Epithelial cell of proximal tubule (primary cell): ENCODE measurements around the gene WDR5. TPM values are rescaled to one million over a fixed set of nuclear protein-coding genes. Genes with fewer than 3 reads are reported as not detected.

Source experiments
- DNase-seq: peaks from one replicate; pipeline ENCODE4 v3.0.0-alpha.2; 2011; ENCODE audit warnings: low read depth
- H3K4me3 ChIP-seq: 2 replicates; pipeline ENCODE4 v1.5.1; 2011; ENCODE audit warnings: low read depth, mild to moderate bottlenecking, low read length
- total RNA-seq: library from RNA; depleted of rRNA; stranded (reverse); fragments of >200 nt; gene quantifications from 2 replicates; pipeline ENCODE4 v1.2.3, GENCODE V29; 2015
- TF ChIP-seq, protein P1 (sequence below): conservative IDR thresholded peaks from 2 replicates; pipeline ENCODE4 v1.5.1; 2012; ENCODE audit warnings: low read depth, mild to moderate bottlenecking, low read length

The WDR5 gene
- total RNA-seq, 1 donor from 2014 or later, result 29.1 TPM

DNA sequence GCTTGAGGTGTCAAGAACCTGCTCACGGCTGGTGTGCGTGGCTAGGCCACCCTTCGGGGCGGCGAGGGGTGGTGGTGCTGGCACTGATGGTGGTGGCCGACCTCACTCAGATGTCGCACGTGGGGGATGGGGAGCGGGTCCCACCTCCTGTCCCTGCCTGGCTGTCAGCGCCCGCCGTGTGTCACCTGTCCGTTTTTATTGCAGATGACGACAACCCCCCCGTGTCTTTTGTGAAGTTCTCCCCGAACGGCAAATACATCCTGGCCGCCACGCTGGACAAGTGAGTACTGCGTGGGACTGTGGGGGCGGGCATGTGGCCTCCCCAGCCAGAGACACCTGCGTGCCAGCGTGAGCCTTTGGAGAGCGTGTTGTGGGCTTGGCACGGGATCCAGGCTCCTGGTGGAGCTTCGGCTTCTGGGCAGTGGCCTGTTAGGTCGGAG is 18.4 kb downstream of the WDR5 start:
- TF ChIP-seq, protein P1, sequence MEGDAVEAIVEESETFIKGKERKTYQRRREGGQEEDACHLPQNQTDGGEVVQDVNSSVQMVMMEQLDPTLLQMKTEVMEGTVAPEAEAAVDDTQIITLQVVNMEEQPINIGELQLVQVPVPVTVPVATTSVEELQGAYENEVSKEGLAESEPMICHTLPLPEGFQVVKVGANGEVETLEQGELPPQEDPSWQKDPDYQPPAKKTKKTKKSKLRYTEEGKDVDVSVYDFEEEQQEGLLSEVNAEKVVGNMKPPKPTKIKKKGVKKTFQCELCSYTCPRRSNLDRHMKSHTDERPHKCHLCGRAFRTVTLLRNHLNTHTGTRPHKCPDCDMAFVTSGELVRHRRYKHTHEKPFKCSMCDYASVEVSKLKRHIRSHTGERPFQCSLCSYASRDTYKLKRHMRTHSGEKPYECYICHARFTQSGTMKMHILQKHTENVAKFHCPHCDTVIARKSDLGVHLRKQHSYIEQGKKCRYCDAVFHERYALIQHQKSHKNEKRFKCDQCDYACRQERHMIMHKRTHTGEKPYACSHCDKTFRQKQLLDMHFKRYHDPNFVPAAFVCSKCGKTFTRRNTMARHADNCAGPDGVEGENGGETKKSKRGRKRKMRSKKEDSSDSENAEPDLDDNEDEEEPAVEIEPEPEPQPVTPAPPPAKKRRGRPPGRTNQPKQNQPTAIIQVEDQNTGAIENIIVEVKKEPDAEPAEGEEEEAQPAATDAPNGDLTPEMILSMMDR, result no peak
- no peak overlapping the region for H3K4me3 ChIP-seq
- no peak for DNase-seq

DNA sequence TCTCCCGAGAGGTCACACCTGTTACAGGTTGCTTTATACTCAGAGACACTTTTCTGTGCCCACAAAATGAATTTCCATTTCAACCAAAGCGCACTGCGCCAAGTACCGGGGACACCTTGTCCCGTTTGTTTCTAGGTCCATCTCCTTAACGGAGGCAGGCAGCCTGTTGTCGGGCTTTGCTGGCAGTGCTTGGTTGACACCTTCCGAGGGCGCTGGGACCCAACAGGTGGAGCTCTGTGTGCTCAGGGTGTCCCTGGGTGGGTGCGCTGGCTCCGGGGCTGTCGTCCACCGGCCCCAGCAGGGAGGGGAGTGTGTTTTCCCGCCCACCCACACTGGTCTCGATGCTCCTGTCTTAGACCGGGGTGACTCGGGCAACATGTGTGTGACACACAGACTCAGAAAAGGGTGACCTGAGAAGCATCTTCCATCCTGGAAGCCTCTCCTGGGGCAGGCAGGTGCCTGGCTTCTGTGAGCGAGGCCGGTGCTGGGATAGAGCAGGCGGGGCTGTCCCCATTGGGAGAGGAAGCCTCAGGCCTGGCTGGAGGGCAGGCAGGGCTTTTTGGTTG is 20.0 kb downstream of the WDR5 start:
- no peak overlapping the region for H3K4me3 ChIP-seq
- DNase-seq, result no peak
- TF ChIP-seq, protein P1, result no peak

DNA sequence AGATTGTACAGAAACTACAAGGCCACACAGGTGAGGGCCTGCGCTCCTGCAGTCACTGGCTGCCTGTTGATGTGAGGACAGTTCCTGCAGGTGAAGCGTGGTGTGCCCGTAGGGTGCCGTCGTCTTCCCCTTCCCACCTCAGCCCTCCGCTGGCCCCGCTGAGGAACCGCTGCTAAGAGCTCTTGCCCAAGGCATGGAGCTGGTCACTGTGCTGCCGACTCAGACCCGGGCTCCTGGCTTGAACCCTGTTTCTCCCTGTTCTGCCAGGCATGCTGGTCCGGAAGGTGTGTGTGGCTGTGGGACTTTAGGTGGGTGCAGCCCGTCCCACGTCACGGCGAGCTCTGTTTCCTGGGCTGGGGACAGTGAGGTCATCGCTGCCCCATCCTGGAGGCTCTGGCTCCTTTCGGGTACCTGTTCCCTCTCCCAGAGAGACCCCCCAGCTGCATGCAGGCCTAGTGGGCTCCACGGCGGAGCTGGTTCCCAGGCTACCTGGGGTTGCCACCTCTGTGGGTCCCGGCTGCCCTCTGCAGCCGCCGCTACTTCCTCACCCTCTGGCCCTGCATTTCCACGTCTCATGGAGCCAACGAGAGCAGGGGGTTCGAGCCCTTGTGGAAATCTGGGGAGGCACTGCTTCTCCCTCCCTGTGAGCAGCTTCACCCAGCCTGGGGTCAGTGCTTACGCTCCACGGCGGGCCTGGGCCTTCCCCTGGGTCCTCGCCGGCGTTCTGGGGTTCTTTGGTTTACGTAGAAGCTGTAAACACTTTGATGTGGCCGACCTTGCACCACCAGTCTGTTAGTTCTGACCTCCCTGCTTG is 20.9 kb downstream of the WDR5 start:
- TF ChIP-seq, protein P1, result no peak
- no peak overlapping the region for H3K4me3 ChIP-seq
- no peak for DNase-seq

DNA sequence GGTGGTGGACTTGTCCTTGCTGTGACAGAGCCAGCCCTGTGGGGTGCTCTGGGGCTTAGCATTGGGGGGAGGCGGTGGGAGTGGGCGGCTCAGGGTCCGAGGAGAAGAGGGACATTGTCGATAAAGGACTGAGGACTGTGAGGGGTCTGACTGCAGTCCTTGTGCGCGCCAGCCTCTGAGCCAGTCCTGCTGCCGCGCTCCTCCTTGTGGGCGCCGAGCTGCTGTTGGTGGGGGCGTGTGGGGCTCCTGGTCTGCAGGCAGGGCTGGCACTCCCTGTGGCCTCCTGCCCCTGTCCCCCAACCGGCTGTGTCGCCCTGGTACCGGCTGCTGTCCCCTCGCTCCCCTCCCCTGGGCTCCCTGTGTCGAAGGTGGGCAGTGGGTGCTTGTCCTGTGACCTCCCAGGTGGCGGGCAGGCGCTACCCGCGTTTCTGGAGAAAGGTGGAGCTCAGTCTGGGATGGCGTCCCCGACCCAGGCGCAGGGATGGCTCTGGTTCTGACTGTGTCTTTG is 21.6 kb downstream of the WDR5 start:
- no peak overlapping the region for H3K4me3 ChIP-seq
- no peak for DNase-seq
- TF ChIP-seq, protein P1, result no peak

DNA sequence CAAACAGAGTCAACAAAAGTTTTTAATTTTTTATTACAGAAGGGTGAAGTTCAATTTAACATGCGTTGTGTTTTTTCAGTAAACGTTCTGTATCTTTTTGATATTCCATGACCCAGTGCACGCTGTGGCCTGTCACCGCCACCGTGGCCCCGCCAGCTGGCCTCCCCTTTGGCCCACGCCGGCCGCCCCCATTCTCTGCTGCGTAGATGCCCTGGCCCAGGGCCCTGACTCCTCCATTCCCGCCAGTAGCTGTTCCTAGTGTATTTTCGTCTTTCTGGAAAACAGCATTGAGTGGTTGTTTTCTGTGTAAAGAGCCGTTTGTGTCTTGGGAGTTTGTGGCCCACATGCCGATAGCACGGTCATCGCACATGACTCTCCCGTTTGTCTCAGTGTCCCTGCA is 22.4 kb downstream of the WDR5 start:
- DNase-seq, result no peak
- TF ChIP-seq, protein P1, result no peak
- H3K4me3 ChIP-seq, result no peak overlapping the region

DNA sequence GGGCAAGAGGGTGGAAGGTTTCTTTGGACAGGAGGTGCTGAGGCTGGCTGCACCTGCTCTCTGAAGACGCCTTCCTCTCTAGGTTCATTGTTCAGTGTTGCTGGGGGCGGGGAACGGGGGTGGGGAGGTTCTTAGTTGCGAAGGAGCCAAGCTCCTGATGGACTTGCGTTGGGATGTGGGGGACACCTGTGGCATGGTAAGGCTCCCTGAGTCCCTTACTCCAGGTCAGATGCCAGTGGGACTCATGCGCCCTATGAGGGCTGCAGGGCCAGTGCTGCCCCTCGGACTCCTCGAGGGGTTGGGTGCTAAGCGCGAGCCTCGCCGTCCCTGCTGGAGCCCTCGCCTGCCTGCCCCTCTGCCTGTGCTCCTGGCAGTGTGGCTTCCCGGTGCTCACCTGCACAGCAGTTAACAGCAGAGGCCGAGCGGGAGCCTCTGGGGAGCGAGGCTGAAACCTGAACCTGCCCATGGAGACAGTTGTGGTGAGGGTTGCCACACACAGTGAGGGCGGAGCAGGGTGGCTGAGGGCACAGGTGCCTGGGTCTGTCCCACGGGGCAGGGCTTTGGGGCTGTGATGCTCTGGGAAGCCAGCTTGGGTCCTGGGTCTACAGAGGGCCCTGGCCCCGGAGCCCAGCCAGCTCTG is 23.0 kb downstream of the WDR5 start:
- H3K4me3 ChIP-seq, result no peak overlapping the region
- TF ChIP-seq, protein P1, result no peak
- no peak for DNase-seq
